ENCODE results near the gene MACROD2.

DNA sequence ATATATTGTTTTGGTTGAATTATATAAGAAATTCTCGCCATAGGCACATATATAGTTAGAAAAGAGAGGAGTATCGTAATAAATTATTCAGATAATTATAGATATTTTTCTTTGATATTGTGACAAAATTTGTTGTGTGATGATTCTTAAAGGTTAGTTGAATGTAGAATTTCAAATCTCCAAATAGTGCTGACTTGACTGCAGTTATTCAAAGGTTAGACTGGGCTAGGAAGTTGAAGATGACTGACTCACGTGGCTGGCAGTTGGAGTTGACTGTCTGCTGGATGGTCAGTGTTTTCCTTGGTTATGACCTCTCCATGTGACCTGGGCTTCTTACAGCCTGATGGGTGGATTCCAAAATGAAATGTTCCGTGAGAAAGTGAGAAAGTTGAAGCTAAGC, 286.8 kb downstream of the MACROD2 start:
- TF ChIP-seq, protein P1, sequence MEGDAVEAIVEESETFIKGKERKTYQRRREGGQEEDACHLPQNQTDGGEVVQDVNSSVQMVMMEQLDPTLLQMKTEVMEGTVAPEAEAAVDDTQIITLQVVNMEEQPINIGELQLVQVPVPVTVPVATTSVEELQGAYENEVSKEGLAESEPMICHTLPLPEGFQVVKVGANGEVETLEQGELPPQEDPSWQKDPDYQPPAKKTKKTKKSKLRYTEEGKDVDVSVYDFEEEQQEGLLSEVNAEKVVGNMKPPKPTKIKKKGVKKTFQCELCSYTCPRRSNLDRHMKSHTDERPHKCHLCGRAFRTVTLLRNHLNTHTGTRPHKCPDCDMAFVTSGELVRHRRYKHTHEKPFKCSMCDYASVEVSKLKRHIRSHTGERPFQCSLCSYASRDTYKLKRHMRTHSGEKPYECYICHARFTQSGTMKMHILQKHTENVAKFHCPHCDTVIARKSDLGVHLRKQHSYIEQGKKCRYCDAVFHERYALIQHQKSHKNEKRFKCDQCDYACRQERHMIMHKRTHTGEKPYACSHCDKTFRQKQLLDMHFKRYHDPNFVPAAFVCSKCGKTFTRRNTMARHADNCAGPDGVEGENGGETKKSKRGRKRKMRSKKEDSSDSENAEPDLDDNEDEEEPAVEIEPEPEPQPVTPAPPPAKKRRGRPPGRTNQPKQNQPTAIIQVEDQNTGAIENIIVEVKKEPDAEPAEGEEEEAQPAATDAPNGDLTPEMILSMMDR (IDR thresholded peaks at IDR 0.05), result no peak
- TF ChIP-seq EZH2 (IDR thresholded peaks at IDR 0.05; ENCODE audit: borderline replicate concordance, insufficient read depth, low read depth, low read length, poor library complexity, severe bottlenecking), result no peak
